Measurements from ENCODE around the gene RTN4RL2. TPM values are rescaled to one million over a fixed set of nuclear protein-coding genes. Genes with fewer than 3 reads are reported as not detected.

Gene RTN4RL2
- total and polyA plus RNA-seq, 2 donors (not counting 3 experiments of a cell fraction or from before 2014, with no cell fraction given), result 0.35 to 1.3 TPM

GRCh38 chr11:57439786-57440185, 20.5 kb upstream of the RTN4RL2 start:
- dilution Hi-C loops (cut with MboI; ENCODE audit: extremely low pct_ligation_motif_present, low sequenced_read_pairs) (no loop called here), intact Hi-C loops (cut with micrococcal nuclease) (no loop called here)
- TF ChIP-seq CTCF (IDR thresholded peaks at IDR 0.05; ENCODE audit: extremely low read depth in 1 of 2, insufficient read depth in 1 of 2, low read depth in 1 of 2, low read length in 2 of 2) (no peak), POLR2AphosphoS5 (IDR thresholded peaks at IDR 0.05; ENCODE audit: insufficient read depth, low read depth, low read length) (no peak), FOS (IDR thresholded peaks at IDR 0.05; ENCODE audit: borderline replicate concordance, insufficient read depth, low read length) (no peak), EZH2 (IDR thresholded peaks at IDR 0.05; ENCODE audit: borderline replicate concordance, low read depth, low read length, severe bottlenecking) (no peak), MAX (IDR thresholded peaks at IDR 0.05; ENCODE audit: insufficient read depth, insufficient read length) (no peak), GATA2 (IDR thresholded peaks at IDR 0.05; ENCODE audit: insufficient read depth, insufficient read length, low read depth, low read length) (no peak), MYC (IDR thresholded peaks at IDR 0.05; ENCODE audit: low read depth, low read length) (no peak), POLR2A (IDR thresholded peaks at IDR 0.05; ENCODE audit: low read depth, low read length) (no peak), JUN (IDR thresholded peaks at IDR 0.05; ENCODE audit: borderline replicate concordance, insufficient read depth, insufficient read length, low read depth) (no peak)
- Histone ChIP-seq H3K79me2 (ENCODE audit: control insufficient read depth, insufficient read depth, low read length) (no peaks in the 10 kb centered on the region), H3K9ac (replicated peaks; ENCODE audit: extremely low read depth, insufficient read depth, low read length) (no peak overlapping the region), H3K36me3 (ENCODE audit: control insufficient read depth in 2 of 2, extremely low read depth in 1 of 2, insufficient read depth in 2 of 2, low read length in 2 of 2) (no peaks in the 10 kb centered on the region), H3K4me2 (ENCODE audit: insufficient read depth, low read length) (no peak overlapping the region), H3K4me1 (ENCODE audit: control insufficient read depth, extremely low read depth, insufficient read depth, low read length) (no peaks in the 10 kb centered on the region), H3K9me1 (replicated peaks; ENCODE audit: control insufficient read depth, extremely low read depth, insufficient read depth, low read length) (no peaks in the 10 kb centered on the region), H3K4me3 (replicated peaks in 1 of 3; ENCODE audit: insufficient read depth in 1 of 3, low read depth in 1 of 3, low read length in 3 of 3) (no peak overlapping the region), H3K27ac (ENCODE audit: insufficient read depth, low read depth, low read length) (no peak overlapping the region), H2AFZ (ENCODE audit: low read depth, low read length) (no peak overlapping the region), H3K27me3 (ENCODE audit: control insufficient read depth in 2 of 2, insufficient read depth in 2 of 2, low read length in 2 of 2) (no peaks in the 10 kb centered on the region), H4K20me1 (replicated peaks; ENCODE audit: control insufficient read depth, extremely low read depth, insufficient read depth, low read length) (no peaks in the 10 kb centered on the region), H3K9me3 (replicated peaks; ENCODE audit: control insufficient read depth, insufficient read depth, low read length) (no peaks in the 10 kb centered on the region)
- no peak for DNase-seq (ENCODE audit: low read depth, low spot score)
- no TSS peak for BruUV-seq (replicated peaks)
- CTCF ChIA-PET, result interaction anchor here (1.0 to 1.2 kb wide), 3 partner anchors 9 to 53 kb away, joined by 3 to 5 read pairs (median 3); no protein-coding TSS in a partner anchor
- POLR2A ChIA-PET, result no interaction called here
- no peak for FAIRE-seq

Data from endothelial cell of umbilical vein (primary cell).